Anterior cingulate cortex (tissue), 58 donors: Measurements from ENCODE around the gene MAPKBP1.
"Not testable (repeated sequence)": the region's sequence is repeated elsewhere in the genome, so short reads cannot be mapped to it uniquely, and the experiment has no call there.

Source experiments
- DNase-seq, 58 donors: peaks; one replicate each; lab custom pipeline; 2025; lab: John Stamatoyannopoulos, UW

Gene MAPKBP1

GRCh38 chr15:41774062-41774881 lies at the start of gene MAPKBP1:
TSS of gene MAPKBP1 (plus strand) at chr15:41774484. CDS start at chr15:41775276, 792 bp downstream.
- peak; percentile 83 to 99 (median 96) for DNase-seq

- no peak for DNase-seq
Observed at GRCh38 chr15:41727143-41727542, 47.1 kb upstream of the MAPKBP1 start.

- DNase-seq, result not testable (repeated sequence)
Observed at GRCh38 chr15:41728061-41728460, 46.2 kb upstream of the MAPKBP1 start.

- DNase-seq, result no peak
Observed at GRCh38 chr15:41730543-41730942, 43.7 kb upstream of the MAPKBP1 start.

- DNase-seq, result no peak
Observed at GRCh38 chr15:41732483-41732882, 41.8 kb upstream of the MAPKBP1 start.

- no peak for DNase-seq
Observed at GRCh38 chr15:41734079-41734478, 40.2 kb upstream of the MAPKBP1 start.

GRCh38 chr15:41735046-41735445 lies 39.2 kb upstream of the MAPKBP1 start:
- DNase-seq, result no peak

- DNase-seq, result not testable (repeated sequence)
Observed at GRCh38 chr15:41735492-41735891, 38.8 kb upstream of the MAPKBP1 start.

- DNase-seq, result no peak
Observed at GRCh38 chr15:41746802-41747201, 27.5 kb upstream of the MAPKBP1 start.

GRCh38 chr15:41756198-41756597 lies 18.1 kb upstream of the MAPKBP1 start:
- no peak for DNase-seq

- DNase-seq, result peak in 29 of 58 donors; percentile 1 to 66 (median 27)
Observed at GRCh38 chr15:41772720-41773331, 1.5 kb upstream of the MAPKBP1 start.

GRCh38 chr15:41773332-41773728 lies 954 bp upstream of the MAPKBP1 start:
- DNase-seq, result no peak

- no peak for DNase-seq
Observed at GRCh38 chr15:41773729-41774061, 589 bp upstream of the MAPKBP1 start.

- DNase-seq, result peak in 4 of 58 donors; percentile 35 to 43 (median 41)
Observed at GRCh38 chr15:41774882-41775417, 666 bp downstream of the MAPKBP1 start.

- no peak for DNase-seq
Observed at GRCh38 chr15:41775651-41776050, 1.4 kb downstream of the MAPKBP1 start.

- no peak for DNase-seq
Observed at GRCh38 chr15:41777421-41777973, 3.2 kb downstream of the MAPKBP1 start.

GRCh38 chr15:41778521-41778920 lies 4.2 kb downstream of the MAPKBP1 start:
- DNase-seq, result no peak

GRCh38 chr15:41779662-41780157 lies 5.4 kb downstream of the MAPKBP1 start:
- DNase-seq, result no peak

GRCh38 chr15:41780266-41780665 lies 6.0 kb downstream of the MAPKBP1 start:
- DNase-seq, result no peak

GRCh38 chr15:41780727-41781126 lies 6.4 kb downstream of the MAPKBP1 start:
- DNase-seq, result no peak
